Measurements from ENCODE around the gene NEXN.
"Not testable (repeated sequence)": the region's sequence is repeated elsewhere in the genome, so short reads cannot be mapped to it uniquely, and the experiment has no call there.

Gene NEXN

GRCh38 chr1:77976433-77977076, 88.1 kb downstream of the NEXN start:
- Histone ChIP-seq H3K4me3 (ENCODE audit: low read length in 2 of 2) (peak overlapping the region; percentile 96), H3K9ac (ENCODE audit: low read depth in 1 of 2, low read length in 2 of 2) (peak overlapping the region in 1 of 2 donors; percentile 50), H3K4me1 (ENCODE audit: control insufficient read depth in 2 of 2, insufficient read depth in 2 of 2, low read length in 2 of 2) (peaks cover 16 to 17% of the 10 kb centered on the region in 2 donors), H3K27ac (ENCODE audit: low read depth in 2 of 2, low read length in 2 of 2) (no peak overlapping the region), H3K27me3 (ENCODE audit: control insufficient read depth in 2 of 2, insufficient read depth in 2 of 2, low read length in 2 of 2) (no peaks in the 10 kb centered on the region), H3K36me3 (ENCODE audit: control insufficient read depth in 2 of 2, insufficient read depth in 2 of 2, low read length in 2 of 2) (no peaks in the 10 kb centered on the region), H3K9me3 (ENCODE audit: control insufficient read depth in 2 of 2, low read length in 2 of 2) (no peaks in the 10 kb centered on the region)

GRCh38 chr1:77977989-77978292, 89.5 kb downstream of the NEXN start:
- H3K9ac ChIP-seq (ENCODE audit: low read depth in 1 of 2, low read length in 2 of 2) = peak overlapping the region; percentile 97 to 99
- H3K4me3 ChIP-seq (ENCODE audit: low read length in 2 of 2) = peak overlapping the region; percentile 96
- H3K4me1 ChIP-seq (ENCODE audit: control insufficient read depth in 2 of 2, insufficient read depth in 2 of 2, low read length in 2 of 2) = peaks cover 16 to 17% of the 10 kb centered on the region in 2 donors
- no peaks in the 10 kb centered on the region for H3K27me3 ChIP-seq (ENCODE audit: control insufficient read depth in 2 of 2, insufficient read depth in 2 of 2, low read length in 2 of 2)
- H3K27ac ChIP-seq (ENCODE audit: low read depth in 2 of 2, low read length in 2 of 2) = peak overlapping the region; percentile 95 to 100
- H3K36me3 ChIP-seq (ENCODE audit: control insufficient read depth in 2 of 2, insufficient read depth in 2 of 2, low read length in 2 of 2) = no peaks in the 10 kb centered on the region
- no peaks in the 10 kb centered on the region for H3K9me3 ChIP-seq (ENCODE audit: control insufficient read depth in 2 of 2, low read length in 2 of 2)

DNA sequence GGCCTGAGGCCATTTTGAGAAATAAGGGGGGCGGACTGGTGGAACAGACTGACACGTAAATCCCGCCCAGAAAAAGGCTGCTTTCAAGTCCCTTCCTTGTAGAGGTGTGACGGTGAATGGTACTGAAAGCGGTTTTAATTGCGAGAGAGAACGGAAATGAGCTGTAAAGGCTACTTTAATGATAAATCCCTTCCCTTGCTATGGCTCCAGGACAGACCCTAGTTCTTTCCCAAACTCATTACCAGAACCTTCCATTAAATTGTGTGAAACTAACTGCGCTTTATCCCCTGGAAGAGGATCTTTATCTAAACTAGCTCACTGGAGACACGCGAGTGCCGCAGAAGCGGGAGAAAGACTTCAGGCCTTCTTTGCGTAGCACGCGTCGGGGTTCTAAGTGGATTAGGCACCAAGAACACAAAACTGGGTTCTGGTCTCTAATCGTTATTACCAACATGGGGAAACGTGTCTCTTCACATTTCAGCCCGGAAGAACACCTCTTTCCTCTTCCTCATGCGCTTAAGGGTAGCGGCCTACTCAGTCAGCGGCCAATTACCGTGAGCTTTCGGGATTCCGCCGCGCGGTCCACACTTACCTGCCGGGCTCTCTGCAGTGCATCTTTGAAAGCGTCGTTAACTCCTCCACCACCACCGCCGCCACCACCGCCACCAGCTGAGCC, 90.0 kb downstream of the NEXN start:
- peak overlapping the region; percentile 95 to 100 for H3K27ac ChIP-seq (ENCODE audit: low read depth in 2 of 2, low read length in 2 of 2)
- H3K36me3 ChIP-seq (ENCODE audit: control insufficient read depth in 2 of 2, insufficient read depth in 2 of 2, low read length in 2 of 2) = no peaks in the 10 kb centered on the region
- peak overlapping the region; percentile 97 to 99 for H3K9ac ChIP-seq (ENCODE audit: low read depth in 1 of 2, low read length in 2 of 2)
- peak overlapping the region; percentile 96 for H3K4me3 ChIP-seq (ENCODE audit: low read length in 2 of 2)
- H3K4me1 ChIP-seq (ENCODE audit: control insufficient read depth in 2 of 2, insufficient read depth in 2 of 2, low read length in 2 of 2) = peaks cover 16 to 17% of the 10 kb centered on the region in 2 donors
- H3K27me3 ChIP-seq (ENCODE audit: control insufficient read depth in 2 of 2, insufficient read depth in 2 of 2, low read length in 2 of 2) = no peaks in the 10 kb centered on the region
- H3K9me3 ChIP-seq (ENCODE audit: control insufficient read depth in 2 of 2, low read length in 2 of 2) = no peaks in the 10 kb centered on the region

DNA sequence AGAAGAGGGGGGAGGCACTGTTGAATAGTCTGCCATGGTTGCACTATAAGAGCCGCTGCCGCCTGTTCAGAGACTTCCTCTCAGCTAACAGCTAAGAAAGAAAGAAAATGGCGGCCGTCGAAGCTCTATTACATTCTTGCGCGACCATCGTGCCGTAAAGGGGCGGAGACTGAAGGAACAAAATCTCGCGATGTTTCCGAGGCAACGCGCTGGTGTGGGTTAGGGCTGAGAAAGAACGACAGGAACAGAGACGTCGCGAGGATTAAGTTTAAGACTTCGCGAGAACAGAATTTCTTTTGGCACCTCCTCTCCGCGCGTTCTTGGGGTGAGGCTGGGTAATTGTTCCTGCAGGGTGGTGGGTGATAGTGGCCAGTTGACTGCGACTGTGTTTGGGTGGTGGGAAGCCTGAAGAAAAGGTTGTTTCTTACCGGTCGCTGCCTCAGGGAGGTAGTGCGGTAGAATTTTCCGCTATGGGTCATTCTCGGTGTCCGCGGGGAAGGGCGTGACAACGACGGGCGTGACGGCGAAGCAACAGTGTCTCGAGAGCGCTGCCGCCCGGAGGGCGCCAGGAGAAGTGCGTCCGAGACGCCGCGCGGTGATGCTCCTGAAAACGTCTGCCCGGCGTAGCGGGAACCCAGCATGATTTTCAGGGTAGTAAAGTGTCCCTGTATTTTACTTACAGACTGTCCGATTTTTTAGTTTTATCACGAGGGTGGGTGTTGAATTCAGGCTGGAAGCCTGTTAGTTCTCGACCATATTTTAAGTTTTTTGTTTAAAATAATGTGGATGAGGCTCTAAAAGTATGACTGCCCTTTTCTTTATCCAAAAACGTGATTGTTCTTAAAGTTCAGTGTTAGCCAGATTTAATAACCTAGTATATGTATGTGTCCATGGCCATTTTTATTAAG, 90.8 kb downstream of the NEXN start, which contains the start of gene FUBP1:
Gene FUBP1, minus strand, starts transcription at position 104 of the 908 bp plus-strand sequence. Its CDS starts 68 bp downstream, at position 36.
- H3K27me3 ChIP-seq (ENCODE audit: control insufficient read depth in 2 of 2, insufficient read depth in 2 of 2, low read length in 2 of 2) = no peaks in the 10 kb centered on the region
- H3K9ac ChIP-seq (ENCODE audit: low read depth in 1 of 2, low read length in 2 of 2) = peak within 1 kb of the TSS; percentile 97 to 99
- H3K9me3 ChIP-seq (ENCODE audit: control insufficient read depth in 2 of 2, low read length in 2 of 2) = no peaks in the 10 kb centered on the region
- peak within 1 kb of the TSS; percentile 95 to 100 for H3K27ac ChIP-seq (ENCODE audit: low read depth in 2 of 2, low read length in 2 of 2)
- peaks cover 16 to 17% of the 10 kb centered on the region in 2 donors for H3K4me1 ChIP-seq (ENCODE audit: control insufficient read depth in 2 of 2, insufficient read depth in 2 of 2, low read length in 2 of 2)
- H3K4me3 ChIP-seq (ENCODE audit: low read length in 2 of 2) = peak within 1 kb of the TSS; percentile 96
- no peaks in the 10 kb centered on the region for H3K36me3 ChIP-seq (ENCODE audit: control insufficient read depth in 2 of 2, insufficient read depth in 2 of 2, low read length in 2 of 2)

DNA sequence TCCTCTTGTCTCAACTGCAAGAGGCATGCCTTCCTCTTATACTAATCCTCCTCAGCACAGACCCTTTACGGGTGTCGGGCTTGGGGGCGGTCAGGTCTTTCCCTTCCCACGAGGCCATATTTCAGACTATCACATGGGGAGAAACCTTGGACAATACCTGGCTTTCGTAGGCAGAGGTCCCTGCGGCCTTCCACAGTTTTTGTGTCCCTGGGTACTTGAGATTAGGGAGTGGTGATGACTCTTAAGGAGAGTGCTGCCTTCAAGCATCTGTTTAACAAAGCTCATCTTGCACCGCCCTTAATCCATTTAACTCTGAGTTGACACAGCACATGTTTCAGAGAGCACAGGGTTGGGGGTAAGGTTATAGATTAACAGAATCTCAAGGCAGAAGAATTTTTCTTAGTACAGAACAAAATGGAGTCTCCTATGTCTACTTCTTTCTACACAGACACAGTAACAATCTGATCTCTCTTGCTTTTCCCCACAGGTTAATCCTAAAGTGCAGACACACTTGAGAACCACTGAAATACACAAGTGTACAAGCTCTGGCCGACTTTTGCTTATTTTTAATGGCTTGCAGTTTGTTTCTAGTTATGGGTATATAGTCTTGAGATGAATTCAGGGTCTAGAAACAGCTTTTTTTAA, 95.0 kb downstream of the NEXN start:
- not testable (repeated sequence) for H3K4me3 ChIP-seq (ENCODE audit: low read length in 2 of 2); H3K27ac ChIP-seq (ENCODE audit: low read depth in 2 of 2, low read length in 2 of 2); H3K27me3 ChIP-seq (ENCODE audit: control insufficient read depth in 2 of 2, insufficient read depth in 2 of 2, low read length in 2 of 2); H3K4me1 ChIP-seq (ENCODE audit: control insufficient read depth in 2 of 2, insufficient read depth in 2 of 2, low read length in 2 of 2); H3K9ac ChIP-seq (ENCODE audit: low read depth in 1 of 2, low read length in 2 of 2); H3K36me3 ChIP-seq (ENCODE audit: control insufficient read depth in 2 of 2, insufficient read depth in 2 of 2, low read length in 2 of 2); H3K9me3 ChIP-seq (ENCODE audit: control insufficient read depth in 2 of 2, low read length in 2 of 2)

- peaks cover 0 to 7% of the 10 kb centered on the region in 2 donors for H3K4me1 ChIP-seq (ENCODE audit: control insufficient read depth in 2 of 2, insufficient read depth in 2 of 2, low read length in 2 of 2)
These were observed 95.6 kb downstream of the NEXN start for GRCh38 chr1:77983997-77984355.

DNA sequence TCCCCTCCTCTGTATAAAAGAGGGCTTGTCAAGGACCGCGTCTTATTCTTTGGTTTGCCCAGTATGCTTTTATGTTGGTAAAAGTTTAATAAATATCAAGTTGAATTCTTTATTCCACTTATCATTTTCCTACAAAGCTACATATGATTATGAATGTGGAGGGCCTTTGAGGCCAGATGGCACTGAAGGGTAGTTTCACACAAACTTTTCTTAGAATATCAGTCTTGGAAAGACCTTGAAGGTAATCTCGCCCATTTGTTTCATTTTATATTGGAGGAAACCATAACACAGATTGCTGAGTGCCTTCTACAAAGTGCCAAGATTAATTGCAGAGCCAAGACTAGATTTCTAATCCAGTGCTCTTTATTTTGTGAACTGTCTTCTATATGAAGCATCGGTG, 96.2 kb downstream of the NEXN start:
- no peak overlapping the region for H3K4me3 ChIP-seq (ENCODE audit: low read length in 2 of 2)
- H3K27me3 ChIP-seq (ENCODE audit: control insufficient read depth in 2 of 2, insufficient read depth in 2 of 2, low read length in 2 of 2) = no peaks in the 10 kb centered on the region
- H3K4me1 ChIP-seq (ENCODE audit: control insufficient read depth in 2 of 2, insufficient read depth in 2 of 2, low read length in 2 of 2) = peaks cover 0 to 7% of the 10 kb centered on the region in 2 donors
- no peaks in the 10 kb centered on the region for H3K36me3 ChIP-seq (ENCODE audit: control insufficient read depth in 2 of 2, insufficient read depth in 2 of 2, low read length in 2 of 2)
- H3K27ac ChIP-seq (ENCODE audit: low read depth in 2 of 2, low read length in 2 of 2) = no peak overlapping the region
- no peaks in the 10 kb centered on the region for H3K9me3 ChIP-seq (ENCODE audit: control insufficient read depth in 2 of 2, low read length in 2 of 2)
- H3K9ac ChIP-seq (ENCODE audit: low read depth in 1 of 2, low read length in 2 of 2) = no peak overlapping the region

More at GRCh38 chr1:77983997-77984355, 95.6 kb downstream of the NEXN start:
- Histone ChIP-seq H3K27me3 (ENCODE audit: control insufficient read depth in 2 of 2, insufficient read depth in 2 of 2, low read length in 2 of 2) (no peaks in the 10 kb centered on the region), H3K36me3 (ENCODE audit: control insufficient read depth in 2 of 2, insufficient read depth in 2 of 2, low read length in 2 of 2) (no peaks in the 10 kb centered on the region), H3K9ac (ENCODE audit: low read depth in 1 of 2, low read length in 2 of 2) (no peak overlapping the region), H3K9me3 (ENCODE audit: control insufficient read depth in 2 of 2, low read length in 2 of 2) (no peaks in the 10 kb centered on the region), H3K4me3 (ENCODE audit: low read length in 2 of 2) (no peak overlapping the region), H3K27ac (ENCODE audit: low read depth in 2 of 2, low read length in 2 of 2) (no peak overlapping the region)

DNA sequence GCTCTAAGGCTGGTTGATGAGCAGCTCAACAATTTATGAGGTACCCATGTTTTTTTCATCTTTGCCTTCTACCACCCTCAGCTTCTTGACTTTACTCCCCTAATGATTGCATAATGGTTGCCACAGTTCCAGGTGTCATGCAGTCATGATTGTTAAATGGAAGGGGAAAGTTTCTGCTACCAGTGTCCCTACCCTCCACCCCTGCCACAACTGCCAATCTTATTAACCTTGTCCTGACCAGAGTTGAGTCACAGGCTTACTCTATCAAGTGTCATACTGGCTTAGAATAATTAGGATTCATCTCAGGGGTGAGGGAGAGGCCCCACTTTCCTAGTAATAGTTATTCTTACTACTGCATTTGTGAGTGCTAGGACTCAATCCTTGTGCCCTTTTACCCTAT, 98.4 kb downstream of the NEXN start:
- H3K27ac ChIP-seq (ENCODE audit: low read depth in 2 of 2, low read length in 2 of 2) = no peak overlapping the region
- no peaks in the 10 kb centered on the region for H3K36me3 ChIP-seq (ENCODE audit: control insufficient read depth in 2 of 2, insufficient read depth in 2 of 2, low read length in 2 of 2)
- H3K9me3 ChIP-seq (ENCODE audit: control insufficient read depth in 2 of 2, low read length in 2 of 2) = no peaks in the 10 kb centered on the region
- no peak overlapping the region for H3K4me3 ChIP-seq (ENCODE audit: low read length in 2 of 2)
- no peaks in the 10 kb centered on the region for H3K27me3 ChIP-seq (ENCODE audit: control insufficient read depth in 2 of 2, insufficient read depth in 2 of 2, low read length in 2 of 2)
- peaks cover 0 to 2% of the 10 kb centered on the region in 2 donors for H3K4me1 ChIP-seq (ENCODE audit: control insufficient read depth in 2 of 2, insufficient read depth in 2 of 2, low read length in 2 of 2)
- no peak overlapping the region for H3K9ac ChIP-seq (ENCODE audit: low read depth in 1 of 2, low read length in 2 of 2)

DNA sequence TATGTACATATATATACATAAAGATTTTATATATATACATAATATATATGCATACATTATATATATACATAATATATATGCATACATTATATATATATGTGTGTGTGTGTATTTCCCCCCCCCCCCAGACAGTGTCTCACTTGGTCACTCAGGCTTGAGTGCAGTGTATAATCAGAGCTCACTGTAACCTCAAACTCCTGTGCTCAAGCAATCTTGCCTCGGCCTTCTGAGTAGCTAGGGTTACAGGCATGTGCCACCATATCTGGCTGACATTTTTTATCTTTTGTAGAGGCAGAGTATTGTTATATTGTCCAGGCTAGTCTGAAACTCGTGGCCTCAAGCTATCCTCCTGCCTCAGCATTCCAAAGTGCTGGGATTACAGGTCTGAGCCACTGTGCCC, 99.5 kb downstream of the NEXN start:
- H3K9me3 ChIP-seq (ENCODE audit: control insufficient read depth in 2 of 2, low read length in 2 of 2) = no peaks in the 10 kb centered on the region
- no peaks in the 10 kb centered on the region for H3K27me3 ChIP-seq (ENCODE audit: control insufficient read depth in 2 of 2, insufficient read depth in 2 of 2, low read length in 2 of 2)
- H3K4me3 ChIP-seq (ENCODE audit: low read length in 2 of 2) = no peak overlapping the region
- no peaks in the 10 kb centered on the region for H3K36me3 ChIP-seq (ENCODE audit: control insufficient read depth in 2 of 2, insufficient read depth in 2 of 2, low read length in 2 of 2)
- H3K4me1 ChIP-seq (ENCODE audit: control insufficient read depth in 2 of 2, insufficient read depth in 2 of 2, low read length in 2 of 2) = peaks cover 0 to 5% of the 10 kb centered on the region in 2 donors
- H3K27ac ChIP-seq (ENCODE audit: low read depth in 2 of 2, low read length in 2 of 2) = no peak overlapping the region
- H3K9ac ChIP-seq (ENCODE audit: low read depth in 1 of 2, low read length in 2 of 2) = no peak overlapping the region
